Type B pancreatic cell (in vitro differentiated cells): ENCODE results near the gene CHST8. TPM values are rescaled to one million over a fixed set of nuclear protein-coding genes. Genes with fewer than 3 reads are reported as not detected.

ENCODE experiments used
- DNase-seq: peaks from one replicate; pipeline ENCODE4 v3.0.0; 2021; ENCODE audit warnings: mixed read lengths; ENCODE audit not compliant: unreplicated experiment; ENCODE audit errors: extremely low spot score
- H3K27ac Mint-ChIP-seq: 2 replicates; pipeline ENCODE4 v1.8.0; 2021; ENCODE audit warnings: mild to moderate bottlenecking, mixed read lengths
- H3K27me3 Mint-ChIP-seq: 2 replicates; pipeline ENCODE4 v1.8.0; 2021; ENCODE audit warnings: mixed read lengths
- H3K36me3 Mint-ChIP-seq: 2 replicates; pipeline ENCODE4 v1.8.0; 2021; ENCODE audit warnings: mixed read lengths
- H3K4me1 Mint-ChIP-seq: one replicate; pipeline ENCODE4 v1.8.0; 2021; ENCODE audit warnings: mixed read lengths; ENCODE audit not compliant: unreplicated experiment
- H3K4me3 Mint-ChIP-seq: 2 replicates; pipeline ENCODE4 v1.8.0; 2021; ENCODE audit warnings: mild to moderate bottlenecking, mixed read lengths
- H3K9me3 Mint-ChIP-seq: 2 replicates; pipeline ENCODE4 v1.8.0; 2021; ENCODE audit warnings: mixed read lengths
- CTCF ChIP-seq: fragments of 200-600 bp; sonication (generic); conservative IDR thresholded peaks from 2 replicates; pipeline ENCODE4 v1.5.0; 2021; ENCODE audit warnings: antibody characterized with exemption, mild to moderate bottlenecking
- total RNA-seq: library from RNA; stranded (reverse); gene quantifications from 2 replicates; pipeline ENCODE4 v1.2.1, GENCODE V29; 2021; ENCODE audit warnings: low replicate concordance

CHST8 gene
- total RNA-seq, 1 donor from 2014 or later = 5.7 TPM

- peaks cover 15% of the 10 kb centered on the region for H3K4me1 Mint-ChIP-seq
- no peak for DNase-seq
- no peak for TF ChIP-seq CTCF
- H3K9me3 Mint-ChIP-seq = no peaks in the 10 kb centered on the region
- peaks cover 4% of the 10 kb centered on the region for H3K27me3 Mint-ChIP-seq
- H3K36me3 Mint-ChIP-seq = no peaks in the 10 kb centered on the region
- peak overlapping the region; percentile 91 for H3K4me3 Mint-ChIP-seq
- H3K27ac Mint-ChIP-seq = peak overlapping the region; percentile 85
Measured at GRCh38 chr19:33798681-33799111, 176.9 kb downstream of the CHST8 start.

- Mint-ChIP-seq H3K36me3 (no peaks in the 10 kb centered on the region), H3K4me3 (peak overlapping the region; percentile 91), H3K27me3 (peaks cover 4% of the 10 kb centered on the region), H3K9me3 (no peaks in the 10 kb centered on the region), H3K27ac (no peak overlapping the region), H3K4me1 (peaks cover 15% of the 10 kb centered on the region)
- TF ChIP-seq CTCF = no peak
- DNase-seq = no peak
Measured at GRCh38 chr19:33799476-33799875, 177.7 kb downstream of the CHST8 start.

GRCh38 chr19:33800012-33800680, 178.4 kb downstream of the CHST8 start:
- no peak overlapping the region for H3K27ac Mint-ChIP-seq

GRCh38 chr19:33801411-33801810, 179.7 kb downstream of the CHST8 start:
- no peak for TF ChIP-seq CTCF
- Mint-ChIP-seq H3K4me1 (peaks cover 15% of the 10 kb centered on the region), H3K4me3 (no peak overlapping the region), H3K9me3 (no peaks in the 10 kb centered on the region), H3K27me3 (peaks cover 4% of the 10 kb centered on the region), H3K27ac (no peak overlapping the region), H3K36me3 (peaks cover 5% of the 10 kb centered on the region)
- DNase-seq = no peak

More at GRCh38 chr19:33800012-33800680, 178.4 kb downstream of the CHST8 start:
- no peak for TF ChIP-seq CTCF
- peak overlapping the region; percentile 91 for H3K4me3 Mint-ChIP-seq
- H3K27me3 Mint-ChIP-seq = peaks cover 4% of the 10 kb centered on the region
- no peaks in the 10 kb centered on the region for H3K9me3 Mint-ChIP-seq
- no peak for DNase-seq
- H3K4me1 Mint-ChIP-seq = peaks cover 15% of the 10 kb centered on the region
- H3K36me3 Mint-ChIP-seq = no peaks in the 10 kb centered on the region

- Mint-ChIP-seq H3K36me3 (peaks cover 6% of the 10 kb centered on the region), H3K4me3 (no peak overlapping the region), H3K4me1 (peaks cover 15% of the 10 kb centered on the region), H3K27ac (no peak overlapping the region), H3K9me3 (no peaks in the 10 kb centered on the region), H3K27me3 (peaks cover 4% of the 10 kb centered on the region)
- TF ChIP-seq CTCF = no peak
- no peak for DNase-seq
Measured at GRCh38 chr19:33802001-33802400, 180.2 kb downstream of the CHST8 start.
